GM19397 (cell line): ENCODE data around the gene TBX10.
"Not testable (repeated sequence)": the region's sequence is repeated elsewhere in the genome, so short reads cannot be mapped to it uniquely, and the experiment has no call there.

Experiments used
- ATAC-seq: cut with Tn5 transposase; IDR thresholded peaks from one replicate; pipeline ENCODE4 v1.9.1; 2021; ENCODE audit warnings: mild to moderate bottlenecking, moderate library complexity; ENCODE audit not compliant: unreplicated experiment

Gene TBX10

GRCh38 chr11:67639438-67639859, at the start of gene TBX10:
TBX10 (minus strand) TSS chr11:67639763; CDS start chr11:67639472, 291 bp downstream.
- no peak for ATAC-seq

- ATAC-seq: no peak
Measured at GRCh38 chr11:67689178-67689577, 49.6 kb upstream of the TBX10 start.

GRCh38 chr11:67687986-67688385, 48.4 kb upstream of the TBX10 start:
- ATAC-seq: no peak

- ATAC-seq: not testable (repeated sequence)
Measured at GRCh38 chr11:67685641-67686332, 46.2 kb upstream of the TBX10 start.

- not testable (repeated sequence) for ATAC-seq
Measured at GRCh38 chr11:67682126-67683034, 42.8 kb upstream of the TBX10 start.

- no peak for ATAC-seq
Measured at GRCh38 chr11:67680696-67681470, 41.3 kb upstream of the TBX10 start.

- ATAC-seq: no peak
Measured at GRCh38 chr11:67675058-67675747, 35.6 kb upstream of the TBX10 start.

- no peak for ATAC-seq
Measured at GRCh38 chr11:67674442-67674871, 34.9 kb upstream of the TBX10 start, which contains the start of gene ALDH3B2. ALDH3B2 (minus strand) TSS chr11:67674623; CDS start chr11:67666935, 7,688 bp downstream.

- no peak for ATAC-seq
Measured at GRCh38 chr11:67673902-67674301, 34.3 kb upstream of the TBX10 start.

- ATAC-seq: no peak
Measured at GRCh38 chr11:67673358-67673757, 33.8 kb upstream of the TBX10 start.

- ATAC-seq: no peak
Measured at GRCh38 chr11:67671211-67671520, 31.6 kb upstream of the TBX10 start.

- ATAC-seq: no peak
Measured at GRCh38 chr11:67670316-67671210, 31.0 kb upstream of the TBX10 start.

- no peak for ATAC-seq
Measured at GRCh38 chr11:67668192-67668551, 28.6 kb upstream of the TBX10 start.

GRCh38 chr11:67667490-67668191, 28.1 kb upstream of the TBX10 start:
- ATAC-seq: no peak

GRCh38 chr11:67666676-67667489, 27.3 kb upstream of the TBX10 start:
- no peak for ATAC-seq

- ATAC-seq: no peak
Measured at GRCh38 chr11:67666303-67666645, 26.7 kb upstream of the TBX10 start.

GRCh38 chr11:67665541-67666302, 26.2 kb upstream of the TBX10 start:
- ATAC-seq: no peak
